ENCODE data around the gene SIM1.

SIM1 gene

DNA sequence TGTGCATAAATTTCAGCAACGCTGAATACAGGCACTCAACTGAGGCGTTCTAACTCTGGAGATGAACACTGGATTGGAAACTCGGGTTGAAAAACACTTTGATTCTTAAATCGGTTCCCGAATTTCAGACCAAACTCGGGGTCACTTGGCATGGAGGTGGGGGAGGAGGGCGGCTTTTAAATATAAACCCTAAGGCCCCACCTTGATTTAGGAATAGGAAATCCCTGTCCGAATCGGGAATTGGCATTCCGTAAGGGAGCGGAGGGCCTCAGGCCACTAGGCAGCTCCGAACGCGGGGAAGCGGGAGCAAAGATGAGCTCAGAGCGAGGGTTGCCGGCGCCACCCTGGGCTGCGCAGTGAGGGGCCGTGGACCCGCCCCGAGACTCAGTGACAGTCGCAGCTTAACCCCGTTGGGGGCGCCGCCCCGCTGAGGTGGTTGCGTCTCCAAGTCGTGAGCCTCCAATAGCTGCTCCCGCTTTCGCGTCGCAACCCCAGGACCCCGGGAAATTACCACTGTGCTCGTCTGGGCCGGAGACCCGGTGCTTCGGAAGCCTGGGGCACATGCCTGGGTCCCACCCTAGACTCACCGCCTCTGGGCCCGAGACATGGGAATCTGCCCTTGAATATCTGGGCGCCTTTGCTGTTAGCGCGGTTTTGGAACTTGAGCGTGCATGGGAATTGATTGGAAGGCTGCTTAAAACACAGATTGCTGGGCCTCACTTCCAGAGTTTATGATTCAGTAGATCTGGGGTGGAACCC, 4.6 kb upstream of the SIM1 start:
- Histone ChIP-seq H3K4me1 (ENCODE audit: control insufficient read depth, insufficient read depth, low read length) (peaks cover 38% of the 10 kb centered on the region), H3K9me3 (ENCODE audit: control insufficient read depth, insufficient read depth, low read depth, low read length) (no peaks in the 10 kb centered on the region), H3K4me3 (ENCODE audit: low read depth, low read length) (peak overlapping the region; percentile 49), H3K9ac (ENCODE audit: low read length) (no peak overlapping the region), H3K27me3 (ENCODE audit: control insufficient read depth, insufficient read depth, low read length) (peaks cover 100% of the 10 kb centered on the region), H3K36me3 (ENCODE audit: control insufficient read depth, insufficient read depth, low read length) (no peaks in the 10 kb centered on the region), H3K27ac (ENCODE audit: low read depth, low read length) (no peak overlapping the region)

DNA sequence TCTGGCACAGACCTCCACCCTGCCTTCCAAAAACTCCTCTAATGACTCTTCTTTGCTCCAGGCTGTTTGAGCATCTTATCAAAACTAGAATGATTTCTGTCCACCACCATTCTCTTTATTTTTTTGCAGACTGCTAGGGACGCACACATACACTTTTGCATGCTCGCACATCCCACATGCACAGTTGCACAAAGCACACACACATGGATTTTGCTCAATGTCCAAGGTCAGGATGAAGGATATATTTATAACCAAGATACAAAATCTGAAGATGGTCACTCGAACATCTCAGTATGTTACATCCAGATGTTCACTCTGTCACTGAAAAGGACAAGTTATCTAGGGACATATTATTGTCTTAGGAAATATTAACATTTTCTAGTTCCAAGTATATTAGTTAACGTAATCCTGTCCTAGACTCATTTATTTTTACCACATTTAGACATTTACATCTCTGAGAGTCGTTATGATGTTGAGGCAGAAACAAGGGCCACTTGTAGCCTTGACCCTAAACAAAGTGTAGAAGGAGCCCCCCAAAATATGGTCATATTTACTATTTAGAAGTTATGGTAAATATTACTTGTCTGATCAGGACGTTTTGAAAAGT, 3.4 kb upstream of the SIM1 start:
- H3K27me3 ChIP-seq (ENCODE audit: control insufficient read depth, insufficient read depth, low read length): peaks cover 100% of the 10 kb centered on the region

GRCh38 chr6:100467129-100468015, 2.7 kb upstream of the SIM1 start:
- no peak overlapping the region for H3K9ac ChIP-seq (ENCODE audit: low read length)
- H3K27me3 ChIP-seq (ENCODE audit: control insufficient read depth, insufficient read depth, low read length): peaks cover 100% of the 10 kb centered on the region
- H3K36me3 ChIP-seq (ENCODE audit: control insufficient read depth, insufficient read depth, low read length): no peaks in the 10 kb centered on the region
- peaks cover 53% of the 10 kb centered on the region for H3K4me1 ChIP-seq (ENCODE audit: control insufficient read depth, insufficient read depth, low read length)
- no peaks in the 10 kb centered on the region for H3K9me3 ChIP-seq (ENCODE audit: control insufficient read depth, insufficient read depth, low read depth, low read length)
- H3K4me3 ChIP-seq (ENCODE audit: low read depth, low read length): peak overlapping the region; percentile 36
- no peak overlapping the region for H3K27ac ChIP-seq (ENCODE audit: low read depth, low read length)

More for the DNA sequence above, 3.4 kb upstream of the SIM1 start:
- Histone ChIP-seq H3K9me3 (ENCODE audit: control insufficient read depth, insufficient read depth, low read depth, low read length) (no peaks in the 10 kb centered on the region), H3K4me3 (ENCODE audit: low read depth, low read length) (no peak overlapping the region), H3K4me1 (ENCODE audit: control insufficient read depth, insufficient read depth, low read length) (peaks cover 50% of the 10 kb centered on the region), H3K27ac (ENCODE audit: low read depth, low read length) (no peak overlapping the region), H3K36me3 (ENCODE audit: control insufficient read depth, insufficient read depth, low read length) (no peaks in the 10 kb centered on the region), H3K9ac (ENCODE audit: low read length) (no peak overlapping the region)

GRCh38 chr6:100466410-100467128, 1.8 kb upstream of the SIM1 start:
- H3K9ac ChIP-seq (ENCODE audit: low read length): no peak overlapping the region
- H3K27me3 ChIP-seq (ENCODE audit: control insufficient read depth, insufficient read depth, low read length): peaks cover 100% of the 10 kb centered on the region
- H3K4me3 ChIP-seq (ENCODE audit: low read depth, low read length): peak overlapping the region; percentile 36
- no peaks in the 10 kb centered on the region for H3K9me3 ChIP-seq (ENCODE audit: control insufficient read depth, insufficient read depth, low read depth, low read length)
- H3K4me1 ChIP-seq (ENCODE audit: control insufficient read depth, insufficient read depth, low read length): peaks cover 57% of the 10 kb centered on the region
- no peaks in the 10 kb centered on the region for H3K36me3 ChIP-seq (ENCODE audit: control insufficient read depth, insufficient read depth, low read length)
- H3K27ac ChIP-seq (ENCODE audit: low read depth, low read length): no peak overlapping the region

- H3K4me1 ChIP-seq (ENCODE audit: control insufficient read depth, insufficient read depth, low read length): peaks cover 61% of the 10 kb centered on the region
- peak overlapping the region; percentile 55; the same call in 1 of the 2 replicates for H3K4me3 ChIP-seq (ENCODE audit: low read depth, low read length)
- H3K27me3 ChIP-seq (ENCODE audit: control insufficient read depth, insufficient read depth, low read length): peaks cover 100% of the 10 kb centered on the region
- no peaks in the 10 kb centered on the region for H3K36me3 ChIP-seq (ENCODE audit: control insufficient read depth, insufficient read depth, low read length)
- no peak overlapping the region for H3K9ac ChIP-seq (ENCODE audit: low read length)
- no peaks in the 10 kb centered on the region for H3K9me3 ChIP-seq (ENCODE audit: control insufficient read depth, insufficient read depth, low read depth, low read length)
- no peak overlapping the region for H3K27ac ChIP-seq (ENCODE audit: low read depth, low read length)
Observed at GRCh38 chr6:100465701-100466409, 1.1 kb upstream of the SIM1 start.

DNA sequence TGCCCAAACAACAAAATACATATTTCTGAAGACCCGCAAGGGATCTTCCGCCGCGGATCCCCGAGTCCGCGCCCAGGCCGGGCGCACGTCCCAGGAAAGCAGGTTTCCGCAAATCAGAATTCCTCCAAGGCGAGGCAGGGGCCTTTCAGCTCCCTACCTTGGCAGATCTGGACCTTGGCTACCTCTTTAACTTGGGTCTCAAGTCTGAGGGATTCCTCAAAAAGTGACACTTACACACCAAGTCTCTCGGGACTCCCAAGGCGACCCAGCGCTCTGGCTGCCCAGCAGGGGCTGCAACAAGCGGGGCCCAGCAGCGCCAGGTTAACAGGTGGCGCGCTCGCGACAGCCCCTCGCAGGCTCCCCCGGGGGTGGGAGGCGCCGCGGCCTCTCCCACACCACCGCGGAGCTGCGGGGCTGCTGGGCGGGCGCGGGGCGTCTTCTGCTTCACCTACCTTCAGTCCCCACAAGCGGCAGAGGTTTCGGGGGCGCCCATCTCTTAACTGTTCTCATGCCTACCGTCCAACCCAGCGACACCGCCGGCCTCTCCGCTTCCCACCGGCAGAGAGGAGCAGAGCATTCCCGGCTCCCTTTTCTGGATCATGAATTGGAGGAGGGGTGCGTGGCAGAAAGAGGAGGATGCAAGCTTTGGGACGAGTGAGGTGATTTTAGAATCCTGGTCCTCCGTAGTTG, 414 bp downstream of the SIM1 start:
- no peaks in the 10 kb centered on the region for H3K9me3 ChIP-seq (ENCODE audit: control insufficient read depth, insufficient read depth, low read depth, low read length)
- no peaks in the 10 kb centered on the region for H3K36me3 ChIP-seq (ENCODE audit: control insufficient read depth, insufficient read depth, low read length)
- H3K4me3 ChIP-seq (ENCODE audit: low read depth, low read length): peak overlapping the region; percentile 55
- peaks cover 100% of the 10 kb centered on the region for H3K27me3 ChIP-seq (ENCODE audit: control insufficient read depth, insufficient read depth, low read length)
- H3K4me1 ChIP-seq (ENCODE audit: control insufficient read depth, insufficient read depth, low read length): peaks cover 56% of the 10 kb centered on the region
- H3K27ac ChIP-seq (ENCODE audit: low read depth, low read length): no peak overlapping the region
- no peak overlapping the region for H3K9ac ChIP-seq (ENCODE audit: low read length)

GRCh38 chr6:100463630-100464161, 1.0 kb downstream of the SIM1 start:
- H3K4me1 ChIP-seq (ENCODE audit: control insufficient read depth, insufficient read depth, low read length): peaks cover 51% of the 10 kb centered on the region
- H3K9me3 ChIP-seq (ENCODE audit: control insufficient read depth, insufficient read depth, low read depth, low read length): no peaks in the 10 kb centered on the region
- no peaks in the 10 kb centered on the region for H3K36me3 ChIP-seq (ENCODE audit: control insufficient read depth, insufficient read depth, low read length)
- H3K27ac ChIP-seq (ENCODE audit: low read depth, low read length): no peak overlapping the region
- peaks cover 100% of the 10 kb centered on the region for H3K27me3 ChIP-seq (ENCODE audit: control insufficient read depth, insufficient read depth, low read length)
- H3K9ac ChIP-seq (ENCODE audit: low read length): no peak overlapping the region
- H3K4me3 ChIP-seq (ENCODE audit: low read depth, low read length): peak overlapping the region; percentile 55

- no peaks in the 10 kb centered on the region for H3K9me3 ChIP-seq (ENCODE audit: control insufficient read depth, insufficient read depth, low read depth, low read length)
- peak overlapping the region; percentile 55; the same call in 1 of the 2 replicates for H3K4me3 ChIP-seq (ENCODE audit: low read depth, low read length)
- no peak overlapping the region for H3K27ac ChIP-seq (ENCODE audit: low read depth, low read length)
- H3K36me3 ChIP-seq (ENCODE audit: control insufficient read depth, insufficient read depth, low read length): no peaks in the 10 kb centered on the region
- no peak overlapping the region for H3K9ac ChIP-seq (ENCODE audit: low read length)
- peaks cover 56% of the 10 kb centered on the region for H3K4me1 ChIP-seq (ENCODE audit: control insufficient read depth, insufficient read depth, low read length)
- H3K27me3 ChIP-seq (ENCODE audit: control insufficient read depth, insufficient read depth, low read length): peaks cover 100% of the 10 kb centered on the region
Observed at GRCh38 chr6:100462706-100463629, 1.8 kb downstream of the SIM1 start.

All from HUES6 (cell line).